CD4-positive, alpha-beta T cell (primary cell): ENCODE measurements around the gene LLPH. TPM values are rescaled to one million over a fixed set of nuclear protein-coding genes. Genes with fewer than 3 reads are reported as not detected.

Experiments
- ATAC-seq: fragments of 200-7000 bp; cut with Tn5 transposase; one replicate; pipeline ENCODE4 v1.10.0; 2022; ENCODE audit warnings: mild to moderate bottlenecking; ENCODE audit not compliant: poor library complexity
- CTCF ChIA-PET: fragments of 350-600 bp; sonication (Branson Sonifier 250); formaldehyde crosslinking; loops from one replicate; lab custom pipeline; 2021; ENCODE audit warnings: antibody characterized with exemption, inconsistent platforms; lab: Charles Lee
- POLR2A ChIA-PET: fragments of 350-600 bp; sonication (Branson Sonifier 250); formaldehyde crosslinking; loops from one replicate; lab custom pipeline; 2021; ENCODE audit warnings: antibody characterized with exemption, inconsistent platforms; lab: Charles Lee
- DNase-seq, 14 experiments: peaks; one replicate each; pipeline ENCODE4 v3.0.0-alpha.2; 2013 to 2020; ENCODE audit warnings: mixed read lengths in 2 of 14
- H3K27ac ChIP-seq, 2 donors: one replicate each; pipeline versions ENCODE4 v1.5.1 to v1.7.0; 2013; ENCODE audit warnings: low read length in 2 of 2, low read depth in 1 of 2, mild to moderate bottlenecking in 1 of 2
- H3K27me3 ChIP-seq, 2 experiments: 1 replicate in 1 of 2; 2 replicates in 1 of 2; pipeline versions ENCODE4 v1.6.1 to v1.7.0; 2013; ENCODE audit warnings: low read length in 2 of 2, control low read depth in 1 of 2, mild to moderate bottlenecking in 1 of 2, moderate library complexity in 1 of 2; ENCODE audit not compliant: insufficient read depth in 2 of 2, control insufficient read depth in 1 of 2
- H3K36me3 ChIP-seq: one replicate; pipeline ENCODE4 v1.6.1; 2013; ENCODE audit warnings: low read length, control low read depth; ENCODE audit not compliant: insufficient read depth
- H3K4me1 ChIP-seq: one replicate; pipeline ENCODE4 v1.6.1; 2013; ENCODE audit warnings: low read length, control low read depth; ENCODE audit not compliant: insufficient read depth
- H3K4me3 ChIP-seq: one replicate; pipeline ENCODE4 v1.5.1; 2013; ENCODE audit warnings: mild to moderate bottlenecking, low read length, moderate library complexity
- H3K9me3 ChIP-seq, 2 experiments: 1 replicate in 1 of 2; 2 replicates in 1 of 2; pipeline versions ENCODE4 v1.6.1 to v1.7.0; 2013; ENCODE audit warnings: low read length in 2 of 2, mild to moderate bottlenecking in 2 of 2, control low read depth in 1 of 2, moderate library complexity in 1 of 2; ENCODE audit not compliant: control insufficient read depth in 1 of 2, insufficient read depth in 1 of 2
- H3K27ac Mint-ChIP-seq: one replicate; pipeline ENCODE4 v1.8.0; 2020; ENCODE audit warnings: mixed read lengths
- H3K27me3 Mint-ChIP-seq: one replicate; pipeline ENCODE4 v1.8.0; 2021; ENCODE audit warnings: mixed read lengths
- H3K36me3 Mint-ChIP-seq: one replicate; pipeline ENCODE4 v1.8.0; 2021; ENCODE audit warnings: low read depth, mixed read lengths
- H3K4me1 Mint-ChIP-seq: one replicate; pipeline ENCODE4 v1.8.0; 2021; ENCODE audit warnings: low read depth, mixed read lengths
- H3K4me3 Mint-ChIP-seq: one replicate; pipeline ENCODE4 v1.8.0; 2020; ENCODE audit warnings: mild to moderate bottlenecking, mixed read lengths
- H3K9me3 Mint-ChIP-seq: one replicate; pipeline ENCODE4 v1.8.0; 2020; ENCODE audit warnings: mixed read lengths
- CTCF ChIP-seq: fragments of 200-600 bp; IDR thresholded peaks from one replicate; pipeline ENCODE4 v1.8.0; 2022; ENCODE audit warnings: antibody characterized with exemption, mild to moderate bottlenecking
- intact Hi-C, 2 experiments: fragments of 100-400 bp; cut with DNase I in 1 of 2; cut with micrococcal nuclease in 1 of 2; formaldehyde crosslinking; loops; one replicate each; pipeline versions ENCODE4 v1.15.1 to v1.9.0; 2023 to 2025; cut with DNase I, micrococcal nuclease
- total RNA-seq, 174 experiments: library from RNA in 2 of 174; stranded (reverse) in 2 of 174; gene quantifications; one replicate each; pipeline ENCODE4 v1.2.3 and lab custom pipeline; 2021 to 2026

LLPH gene
- total RNA-seq, 2 experiments from 2014 or later: 27.3 to 31.0 TPM

- H3K36me3 ChIP-seq: peaks cover 13% of the 10 kb centered on the region
- H3K4me1 ChIP-seq: peaks cover 17% of the 10 kb centered on the region
- peak overlapping the region; percentile 88 for H3K4me3 ChIP-seq
- H3K27me3 ChIP-seq: no peaks in the 10 kb centered on the region
- H3K9me3 ChIP-seq: peaks cover 0 to 8% of the 10 kb centered on the region in 2 experiments
- Mint-ChIP-seq H3K9me3 (peaks cover 6% of the 10 kb centered on the region), H3K36me3 (peaks cover 39% of the 10 kb centered on the region), H3K27ac (peak overlapping the region; percentile 93), H3K27me3 (peaks cover 7% of the 10 kb centered on the region), H3K4me3 (peak overlapping the region; percentile 93), H3K4me1 (peaks cover 46% of the 10 kb centered on the region)
- ATAC-seq (no peak), DNase-seq (no peak)
- no peak for TF ChIP-seq CTCF
- H3K27ac ChIP-seq: peak overlapping the region; percentile 98
- intact Hi-C loops: loop anchor here in 1 of 2 experiments (5.0 kb wide), 1 partner anchor 117 kb away; no protein-coding TSS in a partner anchor
- ChIA-PET POLR2A (interaction anchor here (2.0 to 2.6 kb wide), 3 partner anchors 12 to 64 kb away, joined by 10 to 94 read pairs (median 31); partner anchors contain the start of gene LLPH), CTCF (interaction anchor here (2.2 kb wide), 1 partner anchor 40 kb away, joined by 19 read pairs; the partner anchor contains the start of gene LLPH)
Observed at GRCh38 chr12:66170606-66171005, 40.1 kb upstream of the LLPH start.

- ChIA-PET POLR2A (interaction anchor here (0.5 to 2.6 kb wide), 26 partner anchors 10 to 1947 kb away, joined by 3 to 94 read pairs (median 5); partner anchors contain the start of genes CAND1, HELB, IRAK3 and KICS2), CTCF (interaction anchor here (1.0 to 2.2 kb wide), 7 partner anchors 20 to 1000 kb away, joined by 3 to 19 read pairs (median 3); partner anchors contain the start of genes IRAK3, LEMD3 and LLPH)
- Histone ChIP-seq H3K27me3 (no peaks in the 10 kb centered on the region), H3K4me1 (peaks cover 17% of the 10 kb centered on the region), H3K9me3 (peaks cover 0 to 8% of the 10 kb centered on the region in 2 experiments), H3K27ac (peak within 1 kb of the TSS; percentile 98), H3K36me3 (peaks cover 13% of the 10 kb centered on the region), H3K4me3 (peak within 1 kb of the TSS; percentile 88)
- H3K9me3 Mint-ChIP-seq: peaks cover 11% of the 10 kb centered on the region
- H3K27ac Mint-ChIP-seq: peak within 1 kb of the TSS; percentile 93
- peak; percentile 64 to 94 (median 77) for DNase-seq
- ATAC-seq: peak; percentile 81
- peaks cover 4% of the 10 kb centered on the region for H3K27me3 Mint-ChIP-seq
- peak; percentile 57 for TF ChIP-seq CTCF
- H3K4me1 Mint-ChIP-seq: peaks cover 57% of the 10 kb centered on the region
- H3K4me3 Mint-ChIP-seq: peak within 1 kb of the TSS; percentile 93
- intact Hi-C loops: loop anchor here (2.0 to 10.0 kb wide), 5 partner anchors 21 to 135 kb away; partner anchors contain the start of genes HELB (in 2 of the 2) and LLPH (in 2 of the 2)
- peaks cover 50% of the 10 kb centered on the region for H3K36me3 Mint-ChIP-seq
Observed at GRCh38 chr12:66169221-66170170, 38.9 kb upstream of the LLPH start, which contains the start of gene TMBIM4. TSS of gene TMBIM4 (minus strand) at chr12:66169996. CDS start at chr12:66169951, 45 bp downstream.

GRCh38 chr12:66168410-66168809 is 37.9 kb upstream of the LLPH start:
- peak overlapping the region; percentile 88 for H3K4me3 ChIP-seq
- ATAC-seq (no peak), DNase-seq (no peak)
- peak overlapping the region; percentile 93 for H3K4me3 Mint-ChIP-seq
- H3K36me3 ChIP-seq: peaks cover 13% of the 10 kb centered on the region
- no peaks in the 10 kb centered on the region for H3K27me3 ChIP-seq
- H3K9me3 ChIP-seq: no peaks in the 10 kb centered on the region
- H3K27ac Mint-ChIP-seq: peak overlapping the region; percentile 93
- intact Hi-C loops: loop anchor here (2.0 to 10.0 kb wide), 4 partner anchors 20 to 136 kb away; partner anchors contain the start of genes HELB (in 2 of the 2) and LLPH (in 2 of the 2)
- CTCF ChIA-PET: interaction anchor here (1.5 to 2.2 kb wide), 2 partner anchors 23 to 38 kb away, joined by 7 to 19 read pairs; partner anchors contain the start of gene LLPH
- H3K36me3 Mint-ChIP-seq: peaks cover 61% of the 10 kb centered on the region
- H3K27me3 Mint-ChIP-seq: peaks cover 4% of the 10 kb centered on the region
- no peak for TF ChIP-seq CTCF
- peaks cover 68% of the 10 kb centered on the region for H3K4me1 Mint-ChIP-seq
- peaks cover 14% of the 10 kb centered on the region for H3K9me3 Mint-ChIP-seq
- peaks cover 17% of the 10 kb centered on the region for H3K4me1 ChIP-seq
- POLR2A ChIA-PET: interaction anchor here (0.7 to 2.6 kb wide), 20 partner anchors 9 to 1946 kb away, joined by 3 to 94 read pairs (median 6); partner anchors contain the start of genes CAND1, HELB, IRAK3 and KICS2
- H3K27ac ChIP-seq: no peak overlapping the region
